SU-DHL-6 (cell line): ENCODE results near the gene MAPT.

Experiments
- H2AFZ ChIP-seq: fragments of 200-600 bp; sonication (generic); 2 replicates; pipeline ENCODE4 v1.6.1; 2014; ENCODE audit warnings: low read depth, mild to moderate bottlenecking, moderate library complexity, mixed read lengths, antibody characterized with exemption, low read length; ENCODE audit not compliant: severe bottlenecking
- H3F3A ChIP-seq: fragments of 200-600 bp; shearing (Covaris generic); 2 replicates; pipeline ENCODE4 v1.6.0; 2016; ENCODE audit warnings: antibody characterized with exemption, mild to moderate bottlenecking; ENCODE audit not compliant: insufficient read depth
- H3K27ac ChIP-seq: fragments of 200-600 bp; sonication (generic); 2 replicates; pipeline ENCODE4 v1.5.1; 2016; ENCODE audit warnings: low read depth, mild to moderate bottlenecking, low read length, moderate library complexity, mixed read lengths
- H3K27me3 ChIP-seq: fragments of 200-600 bp; sonication (generic), shearing (Covaris generic); 2 replicates; pipeline ENCODE4 v1.6.0; 2014; ENCODE audit warnings: mild to moderate bottlenecking, low read length
- H3K36me3 ChIP-seq: fragments of 200-600 bp; sonication (generic); 2 replicates; pipeline ENCODE4 v1.6.1; 2014; ENCODE audit warnings: mild to moderate bottlenecking, low read length, mixed read lengths
- H3K4me2 ChIP-seq: fragments of 300-600, 200-600 bp; shearing (Covaris generic), sonication (generic); 2 replicates; pipeline ENCODE4 v1.6.0; 2014; ENCODE audit warnings: low read length, low read depth, mild to moderate bottlenecking; ENCODE audit not compliant: poor library complexity, severe bottlenecking
- H3K4me3 ChIP-seq: fragments of 200-600 bp; sonication (generic); 2 replicates; pipeline ENCODE4 v1.5.1; 2014; ENCODE audit warnings: antibody characterized with exemption, low read length, mild to moderate bottlenecking, mixed read lengths; ENCODE audit not compliant: insufficient read depth, poor library complexity, severe bottlenecking
- H3K79me2 ChIP-seq: fragments of 200-600 bp; sonication (generic); 2 replicates; pipeline ENCODE4 v1.6.1; 2014; ENCODE audit warnings: mild to moderate bottlenecking, low read length, moderate library complexity; ENCODE audit not compliant: insufficient read depth
- H3K9ac ChIP-seq: fragments of 200-600 bp; sonication (generic); 2 replicates; pipeline ENCODE4 v1.7.0; 2014; ENCODE audit warnings: mild to moderate bottlenecking, low read length
- H3K9me2 ChIP-seq: fragments of 200-600 bp; sonication (generic); replicated peaks from 2 replicates; pipeline ENCODE4 v1.6.1; 2014; ENCODE audit warnings: low read length; ENCODE audit not compliant: insufficient read depth
- H3K9me3 ChIP-seq: fragments of 200-600 bp; sonication (generic); 2 replicates; pipeline ENCODE4 v1.6.1; 2014; ENCODE audit warnings: low read length, mixed read lengths; ENCODE audit not compliant: insufficient read depth
- H4K20me1 ChIP-seq: fragments of 200-600 bp; sonication (generic); 2 replicates; pipeline ENCODE4 v1.6.1; 2014; ENCODE audit warnings: low read depth, mild to moderate bottlenecking, antibody characterized with exemption, low read length, moderate library complexity, mixed read lengths
- CTCF ChIP-seq: fragments of 200-600 bp; sonication (generic); IDR thresholded peaks from one replicate; pipeline ENCODE4 v1.5.1; 2017; ENCODE audit warnings: antibody characterized with exemption, mild to moderate bottlenecking, low read length, moderate library complexity; ENCODE audit not compliant: insufficient read depth, poor library complexity, severe bottlenecking
- EZH2phosphoT487 ChIP-seq: fragments of 200-600 bp; sonication (generic), shearing (Covaris generic); conservative IDR thresholded peaks from 2 replicates; pipeline ENCODE4 v1.6.1; 2018; ENCODE audit warnings: mild to moderate bottlenecking, antibody characterized with exemption, low read length, moderate library complexity, mixed read lengths

Gene MAPT

GRCh38 chr17:45974916-45975630 is 80.7 kb downstream of the MAPT start:
- no peak overlapping the region for H3K27ac ChIP-seq
- H3K9me3 ChIP-seq: no peaks in the 10 kb centered on the region
- no peaks in the 10 kb centered on the region for H3K27me3 ChIP-seq
- no peak overlapping the region for H3K4me3 ChIP-seq
- no peak overlapping the region for H3K4me2 ChIP-seq
- H3K79me2 ChIP-seq: no peaks in the 10 kb centered on the region
- H3K36me3 ChIP-seq: no peaks in the 10 kb centered on the region
- H3F3A ChIP-seq: no peaks in the 10 kb centered on the region
- H4K20me1 ChIP-seq: no peaks in the 10 kb centered on the region
- no peaks in the 10 kb centered on the region for H3K9me2 ChIP-seq
- no peak overlapping the region for H2AFZ ChIP-seq
- no peak overlapping the region for H3K9ac ChIP-seq
- no peak for TF ChIP-seq CTCF
- TF ChIP-seq EZH2phosphoT487: no peak

- H3K79me2 ChIP-seq: no peaks in the 10 kb centered on the region
- H3K27me3 ChIP-seq: no peaks in the 10 kb centered on the region
- H3K27ac ChIP-seq: no peak overlapping the region
- H3K9me3 ChIP-seq: no peaks in the 10 kb centered on the region
- no peaks in the 10 kb centered on the region for H3K9me2 ChIP-seq
- H3K4me3 ChIP-seq: no peak overlapping the region
- H3F3A ChIP-seq: no peaks in the 10 kb centered on the region
- H3K36me3 ChIP-seq: no peaks in the 10 kb centered on the region
- TF ChIP-seq EZH2phosphoT487: no peak
- no peak for TF ChIP-seq CTCF
- H4K20me1 ChIP-seq: no peaks in the 10 kb centered on the region
- H2AFZ ChIP-seq: no peak overlapping the region
- H3K4me2 ChIP-seq: no peak overlapping the region
- no peak overlapping the region for H3K9ac ChIP-seq
Measured at GRCh38 chr17:45975640-45976295, 81.4 kb downstream of the MAPT start.

DNA sequence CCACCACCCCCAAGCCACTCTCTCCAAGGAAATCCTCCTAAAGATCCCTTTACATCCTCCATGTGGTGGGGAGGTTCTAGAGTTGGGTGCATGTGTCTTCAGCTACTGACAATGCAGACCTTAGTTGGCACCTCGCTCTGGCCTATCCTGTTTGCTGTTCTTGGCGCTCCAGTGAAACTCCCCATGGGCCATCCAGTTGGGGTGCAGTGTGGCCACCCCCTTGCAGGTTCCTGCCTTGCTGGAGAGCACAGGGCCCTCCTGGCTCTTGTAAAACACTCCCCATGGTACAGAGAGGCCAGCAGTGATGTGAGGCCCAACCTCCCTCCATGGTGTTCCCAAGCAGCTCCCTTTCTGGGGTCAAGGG is 82.0 kb downstream of the MAPT start:
- TF ChIP-seq CTCF (no peak), EZH2phosphoT487 (no peak)
- H3K27ac ChIP-seq: no peak overlapping the region
- no peaks in the 10 kb centered on the region for H4K20me1 ChIP-seq
- H3K9ac ChIP-seq: no peak overlapping the region
- no peaks in the 10 kb centered on the region for H3F3A ChIP-seq
- no peaks in the 10 kb centered on the region for H3K36me3 ChIP-seq
- H3K9me2 ChIP-seq: no peaks in the 10 kb centered on the region
- H3K9me3 ChIP-seq: no peaks in the 10 kb centered on the region
- H2AFZ ChIP-seq: no peak overlapping the region
- no peak overlapping the region for H3K4me3 ChIP-seq
- no peaks in the 10 kb centered on the region for H3K27me3 ChIP-seq
- H3K4me2 ChIP-seq: no peak overlapping the region
- H3K79me2 ChIP-seq: no peaks in the 10 kb centered on the region
